Loucy (cell line): ENCODE measurements around the gene RYR2.

ENCODE experiments used
- H2AFZ ChIP-seq: fragments of 200-600 bp; sonication (generic); 2 replicates; pipeline ENCODE4 v1.6.0; 2016; ENCODE audit warnings: antibody characterized with exemption, mild to moderate bottlenecking, low read length, moderate library complexity
- H3F3A ChIP-seq: fragments of 200-600 bp; 2 replicates; pipeline ENCODE4 v1.6.0; 2016; ENCODE audit warnings: antibody characterized with exemption, low read depth, mild to moderate bottlenecking
- H3K27me3 ChIP-seq: fragments of 200-600 bp; sonication (generic); 2 replicates; pipeline ENCODE4 v1.6.1; 2014; ENCODE audit warnings: low read length, mild to moderate bottlenecking; ENCODE audit not compliant: insufficient read depth, poor library complexity, severe bottlenecking
- H3K36me3 ChIP-seq: fragments of 200-600 bp; sonication (generic); 2 replicates; pipeline ENCODE4 v1.6.1; 2016; ENCODE audit warnings: low read length; ENCODE audit not compliant: insufficient read depth
- H3K4me1 ChIP-seq: fragments of 200-600 bp; sonication (generic); 2 replicates; pipeline ENCODE4 v1.5.1; 2014; ENCODE audit warnings: low read length, mild to moderate bottlenecking; ENCODE audit not compliant: insufficient read depth, poor library complexity, severe bottlenecking
- H3K4me2 ChIP-seq: fragments of 200-600 bp; sonication (generic); 2 replicates; pipeline ENCODE4 v1.6.0; 2014; ENCODE audit warnings: antibody characterized with exemption, low read length, low read depth, mild to moderate bottlenecking; ENCODE audit not compliant: poor library complexity, severe bottlenecking
- H3K4me3 ChIP-seq: fragments of 200-600 bp; sonication (generic); 2 replicates; pipeline ENCODE4 v1.5.1; 2014; ENCODE audit warnings: low read length, mild to moderate bottlenecking, mixed read lengths; ENCODE audit not compliant: poor library complexity, severe bottlenecking
- H3K79me2 ChIP-seq: fragments of 200-600 bp; sonication (generic); 2 replicates; pipeline ENCODE4 v1.6.1; 2014; ENCODE audit warnings: low read length; ENCODE audit not compliant: insufficient read depth
- H3K9ac ChIP-seq: fragments of 200-600 bp; sonication (generic); 2 replicates; pipeline ENCODE4 v1.6.0; 2014; ENCODE audit warnings: mild to moderate bottlenecking, low read depth, low read length, moderate library complexity; ENCODE audit not compliant: poor library complexity, severe bottlenecking
- H3K9me2 ChIP-seq: fragments of 200-600 bp; sonication (generic); replicated peaks from 2 replicates; pipeline ENCODE4 v1.6.1; 2016; ENCODE audit warnings: low read depth, low read length, mixed read lengths
- H3K9me3 ChIP-seq: fragments of 200-600 bp; sonication (generic); 2 replicates; pipeline ENCODE4 v1.6.1; 2014; ENCODE audit warnings: mild to moderate bottlenecking, antibody characterized with exemption, low read length, low read depth; ENCODE audit not compliant: insufficient read depth
- H4K20me1 ChIP-seq: fragments of 200-600 bp; sonication (generic); 2 replicates; pipeline ENCODE4 v1.6.0; 2014; ENCODE audit warnings: antibody characterized with exemption, low read length, mild to moderate bottlenecking; ENCODE audit not compliant: insufficient read depth, poor library complexity, severe bottlenecking
- CTCF ChIP-seq: fragments of 200-600 bp; sonication (generic); conservative IDR thresholded peaks from 2 replicates; pipeline ENCODE4 v1.5.1; 2014; ENCODE audit warnings: mild to moderate bottlenecking, antibody characterized with exemption, low read length
- EZH2phosphoT487 ChIP-seq: fragments of 200-600 bp; IDR thresholded peaks from 2 replicates; pipeline ENCODE4 v1.6.1; 2018; ENCODE audit warnings: antibody characterized with exemption, mild to moderate bottlenecking, moderate library complexity, borderline replicate concordance

Gene RYR2

GRCh38 chr1:237227476-237227875 lies 185.5 kb downstream of the RYR2 start:
- H3K36me3 ChIP-seq: no peaks in the 10 kb centered on the region
- no peak overlapping the region for H3K9ac ChIP-seq
- no peak overlapping the region for H3K4me3 ChIP-seq
- no peaks in the 10 kb centered on the region for H3K4me1 ChIP-seq
- no peak overlapping the region for H2AFZ ChIP-seq
- H3K79me2 ChIP-seq: no peaks in the 10 kb centered on the region
- no peak overlapping the region for H3K4me2 ChIP-seq
- no peaks in the 10 kb centered on the region for H3K27me3 ChIP-seq
- H4K20me1 ChIP-seq: no peaks in the 10 kb centered on the region
- no peak for TF ChIP-seq EZH2phosphoT487
- no peak for TF ChIP-seq CTCF
- H3K9me3 ChIP-seq: 0 out of 2 replicates have a peak, but pooled peaks cover 3% of the 10 kb centered on the region
- no peaks in the 10 kb centered on the region for H3K9me2 ChIP-seq
- H3F3A ChIP-seq: no peaks in the 10 kb centered on the region

- Histone ChIP-seq H3K9ac (no peak overlapping the region), H3K4me2 (no peak overlapping the region), H4K20me1 (no peaks in the 10 kb centered on the region), H3K4me1 (no peaks in the 10 kb centered on the region), H3K9me2 (no peaks in the 10 kb centered on the region), H3K36me3 (no peaks in the 10 kb centered on the region), H3K27me3 (no peaks in the 10 kb centered on the region), H3K9me3 (0 out of 2 replicates have a peak, but pooled peaks cover 3% of the 10 kb centered on the region), H3K79me2 (no peaks in the 10 kb centered on the region), H3F3A (no peaks in the 10 kb centered on the region), H2AFZ (no peak overlapping the region), H3K4me3 (no peak overlapping the region)
- TF ChIP-seq CTCF (no peak), EZH2phosphoT487 (no peak)
Measured at GRCh38 chr1:237228421-237228820, 186.4 kb downstream of the RYR2 start.

GRCh38 chr1:237229333-237229732 lies 187.3 kb downstream of the RYR2 start:
- Histone ChIP-seq H3K9me2 (no peaks in the 10 kb centered on the region), H3K4me3 (no peak overlapping the region)

More at GRCh38 chr1:237229333-237229732, 187.3 kb downstream of the RYR2 start:
- no peaks in the 10 kb centered on the region for H4K20me1 ChIP-seq
- H2AFZ ChIP-seq: no peak overlapping the region
- H3K4me1 ChIP-seq: no peaks in the 10 kb centered on the region
- no peak overlapping the region for H3K4me2 ChIP-seq
- 0 out of 2 replicates have a peak, but pooled peaks cover 3% of the 10 kb centered on the region for H3K9me3 ChIP-seq
- no peaks in the 10 kb centered on the region for H3K27me3 ChIP-seq
- no peaks in the 10 kb centered on the region for H3K79me2 ChIP-seq
- H3F3A ChIP-seq: no peaks in the 10 kb centered on the region
- H3K9ac ChIP-seq: no peak overlapping the region
- TF ChIP-seq CTCF: no peak
- no peak for TF ChIP-seq EZH2phosphoT487
- no peaks in the 10 kb centered on the region for H3K36me3 ChIP-seq
